CD8-positive, alpha-beta memory T cell (primary cell): ENCODE measurements around the gene DPP9. TPM values are rescaled to one million over a fixed set of nuclear protein-coding genes. Genes with fewer than 3 reads are reported as not detected.
A peak's percentile ranks its signal among the peaks of the same experiment; 100 is the strongest.

Experiments used
- CTCF ChIA-PET: fragments of 350-600 bp; sonication (Branson Sonifier 250); formaldehyde crosslinking; loops from one replicate; lab custom pipeline; 2021; ENCODE audit warnings: antibody characterized with exemption; lab: Charles Lee
- POLR2A ChIA-PET: fragments of 350-600 bp; sonication (Branson Sonifier 250); formaldehyde crosslinking; loops from one replicate; lab custom pipeline; 2021; ENCODE audit warnings: antibody characterized with exemption; lab: Charles Lee
- DNase-seq, 5 donors: peaks; one replicate each; pipeline versions ENCODE4 v3.0.0 to v3.0.0-alpha.2; 2020 to 2022; ENCODE audit warnings: mixed read lengths in 1 of 5
- H3K27ac ChIP-seq: one replicate; pipeline ENCODE4 v1.7.0; 2013; ENCODE audit warnings: low read depth, mild to moderate bottlenecking, low read length, moderate library complexity
- H3K27me3 ChIP-seq: 2 replicates; pipeline ENCODE4 v1.7.0; 2013; ENCODE audit warnings: low read length, mild to moderate bottlenecking; ENCODE audit not compliant: insufficient read depth, poor library complexity, severe bottlenecking
- H3K36me3 ChIP-seq: 2 replicates; pipeline ENCODE4 v1.7.0; 2013; ENCODE audit warnings: mild to moderate bottlenecking, low read length, moderate library complexity; ENCODE audit not compliant: insufficient read depth
- H3K4me1 ChIP-seq: 2 replicates; pipeline ENCODE4 v1.7.0; 2013; ENCODE audit warnings: mild to moderate bottlenecking, low read length, moderate library complexity; ENCODE audit not compliant: insufficient read depth
- H3K4me3 ChIP-seq: 2 replicates; pipeline ENCODE4 v1.7.0; 2013; ENCODE audit warnings: mild to moderate bottlenecking, low read length
- H3K9me3 ChIP-seq: 2 replicates; pipeline ENCODE4 v1.7.0; 2013; ENCODE audit warnings: mild to moderate bottlenecking, low read length
- H3K27ac Mint-ChIP-seq, 8 donors: one replicate each; pipeline ENCODE4 v1.8.0; 2020 to 2021; ENCODE audit warnings: mixed read lengths in 8 of 8, mild to moderate bottlenecking in 6 of 8, inconsistent platforms in 3 of 8, moderate library complexity in 3 of 8
- H3K27me3 Mint-ChIP-seq, 2 donors: one replicate each; pipeline ENCODE4 v1.8.0; 2020 to 2021; ENCODE audit warnings: mixed read lengths in 2 of 2, mild to moderate bottlenecking in 1 of 2, moderate library complexity in 1 of 2
- H3K36me3 Mint-ChIP-seq, 3 donors: one replicate each; pipeline ENCODE4 v1.8.0; 2020 to 2021; ENCODE audit warnings: mixed read lengths in 3 of 3, inconsistent platforms in 1 of 3, mild to moderate bottlenecking in 1 of 3
- H3K4me1 Mint-ChIP-seq, 3 donors: one replicate each; pipeline ENCODE4 v1.8.0; 2020 to 2021; ENCODE audit warnings: mixed read lengths in 3 of 3, inconsistent platforms in 1 of 3, mild to moderate bottlenecking in 1 of 3
- H3K4me3 Mint-ChIP-seq, 7 donors: one replicate each; pipeline ENCODE4 v1.8.0; 2020 to 2021; ENCODE audit warnings: mixed read lengths in 7 of 7, mild to moderate bottlenecking in 6 of 7, moderate library complexity in 4 of 7, inconsistent platforms in 2 of 7
- H3K9me3 Mint-ChIP-seq, 5 donors: one replicate each; pipeline ENCODE4 v1.8.0; 2020 to 2022; ENCODE audit warnings: mixed read lengths in 5 of 5, mild to moderate bottlenecking in 3 of 5, moderate library complexity in 2 of 5, inconsistent platforms in 1 of 5
- polyA plus RNA-seq: library from polyadenylated mRNA; unstranded; fragments of 300-500 nt; fragmentation: Illumina TruSeq; gene quantifications from one replicate; pipeline ENCODE4 v1.2.3, GENCODE V29; 2021
- total RNA-seq, 2 experiments: library from RNA; stranded (reverse); gene quantifications; one replicate each; pipeline ENCODE4 v1.2.3, GENCODE V29; 2021

Gene DPP9
- total and polyA plus RNA-seq, 3 experiments from 2014 or later = 32.1 to 105 (median 105) TPM

DNA sequence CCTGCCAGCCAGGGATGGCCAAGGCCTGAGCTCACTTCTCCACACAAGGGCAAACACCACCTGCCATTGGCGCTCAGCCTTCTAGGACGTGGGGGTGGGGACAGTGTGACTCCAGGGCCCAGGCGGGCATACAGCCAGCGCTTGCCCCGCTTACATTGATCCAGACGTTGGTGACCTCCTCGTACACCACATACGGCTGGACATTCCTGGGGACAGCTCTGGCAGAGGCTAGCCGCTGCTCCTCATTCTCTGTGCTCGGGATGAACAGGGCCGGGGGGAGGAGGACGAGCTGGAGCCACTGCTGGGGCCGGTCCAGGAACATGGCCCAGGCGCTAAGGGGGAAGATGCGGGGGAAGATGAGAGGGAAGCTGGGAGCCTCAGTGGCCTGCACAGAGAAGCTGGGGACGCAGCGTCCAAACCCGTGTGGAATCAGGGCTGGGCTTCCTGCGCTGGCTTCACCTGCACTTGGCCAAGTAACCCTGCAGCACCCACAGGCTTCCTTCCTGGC, 28.4 kb downstream of the DPP9 start:
- ChIA-PET CTCF (interaction anchor here (1.4 kb wide), 1 partner anchor 59 kb away, joined by 5 read pairs; no protein-coding TSS in a partner anchor), POLR2A (interaction anchor here (0.6 kb wide), 1 partner anchor 708 kb away, joined by 4 read pairs; no protein-coding TSS in a partner anchor)
- DNase-seq = no peak
- H3K4me3 ChIP-seq = no peak overlapping the region
- H3K36me3 ChIP-seq = peaks cover 46% of the 10 kb centered on the region
- Mint-ChIP-seq H3K9me3 (no peaks in the 10 kb centered on the region), H3K27ac (no peak overlapping the region), H3K36me3 (peaks cover 3 to 88% (median 17%) of the 10 kb centered on the region in 3 donors), H3K4me3 (no peak overlapping the region), H3K27me3 (no peaks in the 10 kb centered on the region), H3K4me1 (no peaks in the 10 kb centered on the region)
- no peaks in the 10 kb centered on the region for H3K4me1 ChIP-seq
- H3K27me3 ChIP-seq = no peaks in the 10 kb centered on the region
- no peaks in the 10 kb centered on the region for H3K9me3 ChIP-seq
- H3K27ac ChIP-seq = no peak overlapping the region

DNA sequence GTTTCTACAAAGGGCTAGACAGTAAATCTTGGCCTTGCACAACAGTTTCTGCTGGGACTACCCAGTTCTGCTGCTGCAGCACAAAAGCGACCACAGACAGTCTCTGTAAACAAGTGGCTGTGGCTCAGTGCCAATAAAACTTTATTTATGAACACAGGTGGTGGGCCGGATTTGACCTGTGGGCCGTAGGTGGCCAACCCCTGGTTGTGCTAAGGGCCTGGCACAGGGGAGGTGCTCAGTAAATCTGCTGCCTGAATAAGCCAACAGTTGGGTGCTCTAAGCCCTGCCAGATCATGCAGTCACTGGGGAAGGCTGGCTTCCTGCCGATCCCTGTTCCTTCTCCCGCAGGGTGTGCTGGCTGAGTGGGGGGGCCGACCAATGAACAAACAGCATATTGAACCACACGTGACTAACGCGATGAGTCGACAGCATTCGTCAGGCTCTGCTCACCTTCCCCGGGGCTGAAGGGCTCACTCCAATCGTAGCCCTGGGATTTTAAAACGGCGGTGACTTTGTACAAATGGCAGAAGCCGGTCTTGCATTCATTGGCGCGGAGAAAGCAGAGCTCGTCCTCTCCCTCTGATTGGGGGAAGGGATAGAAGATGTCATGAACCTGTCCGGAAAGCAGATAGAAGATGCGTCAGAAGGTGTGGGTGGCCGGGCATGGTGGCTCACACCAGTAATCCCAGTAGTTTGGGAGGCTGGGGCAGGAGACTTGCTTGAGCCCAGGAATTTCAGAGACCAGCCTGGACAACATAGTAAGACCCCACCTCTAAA, 29.2 kb downstream of the DPP9 start:
- DNase-seq = no peak
- Histone ChIP-seq H3K36me3 (peaks cover 46% of the 10 kb centered on the region), H3K4me1 (no peaks in the 10 kb centered on the region), H3K4me3 (no peak overlapping the region), H3K27me3 (no peaks in the 10 kb centered on the region), H3K9me3 (no peaks in the 10 kb centered on the region), H3K27ac (no peak overlapping the region)
- Mint-ChIP-seq H3K9me3 (no peaks in the 10 kb centered on the region), H3K4me3 (no peak overlapping the region), H3K27ac (no peak overlapping the region), H3K4me1 (no peaks in the 10 kb centered on the region), H3K36me3 (peaks cover 3 to 88% (median 17%) of the 10 kb centered on the region in 3 donors), H3K27me3 (no peaks in the 10 kb centered on the region)
- ChIA-PET CTCF (interaction anchor here (1.4 kb wide), 1 partner anchor 58 kb away, joined by 5 read pairs; no protein-coding TSS in a partner anchor), POLR2A (no interaction called here)

DNA sequence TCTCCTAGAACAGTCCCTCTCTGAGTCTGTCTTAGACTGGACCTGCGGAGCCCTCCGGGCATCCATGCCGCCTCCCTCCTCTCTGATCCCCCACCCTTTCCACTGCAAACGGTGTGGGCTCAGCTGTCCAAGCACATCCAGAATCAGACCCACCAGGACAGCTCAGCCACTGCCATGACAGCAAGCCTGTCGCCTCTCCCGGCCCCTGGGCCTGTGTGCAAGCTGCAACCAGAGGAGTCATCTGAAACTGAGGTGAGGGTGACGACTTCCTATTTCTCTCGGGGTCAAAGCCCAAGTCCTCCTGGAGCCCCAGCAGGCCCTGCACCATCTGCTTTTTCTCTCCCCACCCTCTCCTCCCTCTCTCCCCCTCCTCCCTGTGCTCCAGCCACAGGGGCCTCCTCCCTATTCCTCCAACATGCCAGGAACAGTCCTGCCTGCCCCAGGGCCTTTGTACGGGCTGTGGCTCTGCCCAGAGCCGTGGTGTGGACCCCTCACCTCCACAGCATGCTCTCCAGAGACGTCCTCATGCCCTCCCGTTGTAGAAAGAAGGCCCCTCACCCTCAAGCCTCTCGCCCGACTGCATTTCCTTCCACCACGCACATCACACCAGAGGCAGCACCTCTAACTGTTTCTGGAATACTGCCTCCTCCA, 30.0 kb downstream of the DPP9 start:
- H3K4me3 Mint-ChIP-seq = no peak overlapping the region
- Histone ChIP-seq H3K4me1 (no peaks in the 10 kb centered on the region), H3K9me3 (no peaks in the 10 kb centered on the region), H3K27ac (no peak overlapping the region), H3K4me3 (no peak overlapping the region), H3K36me3 (peaks cover 46% of the 10 kb centered on the region), H3K27me3 (no peaks in the 10 kb centered on the region)
- no peaks in the 10 kb centered on the region for H3K4me1 Mint-ChIP-seq
- peak overlapping the region in 1 of 8 donors; percentile 50 for H3K27ac Mint-ChIP-seq
- no peaks in the 10 kb centered on the region for H3K9me3 Mint-ChIP-seq
- peaks cover 3 to 88% (median 17%) of the 10 kb centered on the region in 3 donors for H3K36me3 Mint-ChIP-seq
- CTCF ChIA-PET = no interaction called here
- POLR2A ChIA-PET = interaction anchor here (0.6 kb wide), 1 partner anchor 98 kb away, joined by 3 read pairs; the partner anchor contains the start of gene FEM1A
- no peak for DNase-seq
- H3K27me3 Mint-ChIP-seq = no peaks in the 10 kb centered on the region

DNA sequence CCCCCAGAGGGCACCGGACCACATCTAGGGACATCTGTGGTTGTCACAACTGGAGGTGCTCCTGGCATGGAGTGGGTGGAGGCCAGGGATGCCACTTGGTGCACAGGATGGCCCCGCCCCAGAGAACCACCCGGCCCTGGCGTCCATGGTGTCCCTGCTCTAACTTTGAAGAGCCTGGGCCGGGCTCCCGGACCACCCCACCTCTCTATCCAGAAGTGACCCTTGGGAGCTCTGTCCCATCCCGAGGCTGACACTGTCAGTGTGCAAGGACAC, 30.6 kb downstream of the DPP9 start:
- CTCF ChIA-PET = no interaction called here
- no peaks in the 10 kb centered on the region for H3K4me1 Mint-ChIP-seq

GRCh38 chr19:4692251-4693077, 31.2 kb downstream of the DPP9 start:
- H3K36me3 Mint-ChIP-seq = peaks cover 3 to 80% (median 17%) of the 10 kb centered on the region in 3 donors
- no peaks in the 10 kb centered on the region for H3K27me3 Mint-ChIP-seq
- no peak for DNase-seq
- Histone ChIP-seq H3K4me3 (no peak overlapping the region), H3K27me3 (no peaks in the 10 kb centered on the region), H3K36me3 (peaks cover 50% of the 10 kb centered on the region), H3K27ac (no peak overlapping the region), H3K9me3 (no peaks in the 10 kb centered on the region), H3K4me1 (no peaks in the 10 kb centered on the region)
- ChIA-PET POLR2A (no interaction called here), CTCF (no interaction called here)
- H3K9me3 Mint-ChIP-seq = no peaks in the 10 kb centered on the region
- no peaks in the 10 kb centered on the region for H3K4me1 Mint-ChIP-seq
- H3K4me3 Mint-ChIP-seq = no peak overlapping the region
- H3K27ac Mint-ChIP-seq = no peak overlapping the region

More for the DNA sequence above, 30.6 kb downstream of the DPP9 start:
- Histone ChIP-seq H3K27ac (no peak overlapping the region), H3K27me3 (no peaks in the 10 kb centered on the region), H3K36me3 (peaks cover 50% of the 10 kb centered on the region), H3K4me1 (no peaks in the 10 kb centered on the region), H3K4me3 (no peak overlapping the region), H3K9me3 (no peaks in the 10 kb centered on the region)
- DNase-seq = no peak
- Mint-ChIP-seq H3K36me3 (peaks cover 3 to 85% (median 17%) of the 10 kb centered on the region in 3 donors), H3K9me3 (no peaks in the 10 kb centered on the region), H3K27me3 (no peaks in the 10 kb centered on the region), H3K4me3 (no peak overlapping the region), H3K27ac (no peak overlapping the region)
- POLR2A ChIA-PET = no interaction called here

DNA sequence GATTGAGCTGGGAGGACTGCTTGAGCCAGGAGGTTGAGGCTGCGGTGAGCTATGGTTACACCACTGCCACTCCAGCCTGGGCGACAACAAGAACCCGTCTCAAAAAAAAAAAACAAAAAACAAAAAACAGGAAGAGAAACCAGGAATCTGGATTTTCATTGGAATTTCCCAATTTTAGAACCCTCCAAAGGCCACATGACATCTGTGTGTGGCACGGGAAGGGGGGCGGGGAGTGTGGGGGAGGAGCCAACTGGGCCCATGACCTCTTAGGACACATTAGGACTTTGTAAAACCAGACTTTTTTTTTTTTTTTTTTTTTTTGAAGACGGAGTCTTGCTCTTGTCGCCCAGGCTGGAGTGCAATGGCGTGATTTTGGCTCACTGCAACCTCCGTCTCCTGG, 32.3 kb downstream of the DPP9 start:
- H3K27ac ChIP-seq = no peak overlapping the region
- no peaks in the 10 kb centered on the region for H3K27me3 ChIP-seq
- Mint-ChIP-seq H3K9me3 (no peaks in the 10 kb centered on the region), H3K27ac (no peak overlapping the region), H3K4me3 (no peak overlapping the region), H3K27me3 (no peaks in the 10 kb centered on the region), H3K36me3 (peaks cover 3 to 78% (median 17%) of the 10 kb centered on the region in 3 donors), H3K4me1 (no peaks in the 10 kb centered on the region)
- DNase-seq = no peak
- H3K4me1 ChIP-seq = no peaks in the 10 kb centered on the region
- ChIA-PET CTCF (no interaction called here), POLR2A (no interaction called here)
- no peaks in the 10 kb centered on the region for H3K9me3 ChIP-seq
- H3K36me3 ChIP-seq = peaks cover 42% of the 10 kb centered on the region
- H3K4me3 ChIP-seq = no peak overlapping the region

GRCh38 chr19:4690361-4690760, 33.3 kb downstream of the DPP9 start:
- Mint-ChIP-seq H3K36me3 (peaks cover 3 to 73% (median 17%) of the 10 kb centered on the region in 3 donors), H3K4me3 (no peak overlapping the region), H3K27ac (peak overlapping the region in 3 of 8 donors; percentile 19 to 66 (median 64)), H3K4me1 (no peaks in the 10 kb centered on the region), H3K27me3 (no peaks in the 10 kb centered on the region), H3K9me3 (no peaks in the 10 kb centered on the region)
- Histone ChIP-seq H3K4me3 (no peak overlapping the region), H3K36me3 (peaks cover 37% of the 10 kb centered on the region), H3K4me1 (no peaks in the 10 kb centered on the region), H3K27me3 (no peaks in the 10 kb centered on the region), H3K27ac (no peak overlapping the region), H3K9me3 (no peaks in the 10 kb centered on the region)
- POLR2A ChIA-PET = interaction anchor here (0.5 kb wide), 1 partner anchor 1677 kb away, joined by 9 read pairs; no protein-coding TSS in a partner anchor
- no peak for DNase-seq
- CTCF ChIA-PET = no interaction called here
